ENCODE data around the gene F2RL1.
"Not testable (repeated sequence)": the region's sequence is repeated elsewhere in the genome, so short reads cannot be mapped to it uniquely, and the experiment has no call there.

F2RL1 gene, protein sequence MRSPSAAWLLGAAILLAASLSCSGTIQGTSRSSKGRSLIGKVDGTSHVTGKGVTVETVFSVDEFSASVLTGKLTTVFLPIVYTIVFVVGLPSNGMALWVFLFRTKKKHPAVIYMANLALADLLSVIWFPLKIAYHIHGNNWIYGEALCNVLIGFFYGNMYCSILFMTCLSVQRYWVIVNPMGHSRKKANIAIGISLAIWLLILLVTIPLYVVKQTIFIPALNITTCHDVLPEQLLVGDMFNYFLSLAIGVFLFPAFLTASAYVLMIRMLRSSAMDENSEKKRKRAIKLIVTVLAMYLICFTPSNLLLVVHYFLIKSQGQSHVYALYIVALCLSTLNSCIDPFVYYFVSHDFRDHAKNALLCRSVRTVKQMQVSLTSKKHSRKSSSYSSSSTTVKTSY

GRCh38 chr5:76818844-76819831 lies at the start of gene F2RL1:
F2RL1 (plus strand) TSS chr5:76819030; CDS start chr5:76819183, 153 bp downstream.
- peak; percentile 69 for DNase-seq (ENCODE audit: low read depth)
- peak within 1 kb of the TSS; percentile 91 for H3K4me3 ChIP-seq (ENCODE audit: low read depth, low read length)

GRCh38 chr5:76771041-76771440 lies 47.8 kb upstream of the F2RL1 start:
- DNase-seq (ENCODE audit: low read depth); H3K4me3 ChIP-seq (ENCODE audit: low read depth, low read length): not testable (repeated sequence)

More at GRCh38 chr5:76818844-76819831, at the start of gene F2RL1:
- no peak for TF ChIP-seq CTCF (IDR thresholded peaks at IDR 0.05; ENCODE audit: control insufficient read depth, extremely low read depth, insufficient read depth)

- no peak for TF ChIP-seq CTCF (IDR thresholded peaks at IDR 0.05; ENCODE audit: control insufficient read depth, extremely low read depth, insufficient read depth)
- DNase-seq (ENCODE audit: low read depth): no peak
Measured at GRCh38 chr5:76771705-76772405, 47.0 kb upstream of the F2RL1 start.

GRCh38 chr5:76775921-76776320 lies 42.9 kb upstream of the F2RL1 start:
- DNase-seq (ENCODE audit: low read depth): no peak
- no peak overlapping the region for H3K4me3 ChIP-seq (ENCODE audit: low read depth, low read length)
- no peak for TF ChIP-seq CTCF (IDR thresholded peaks at IDR 0.05; ENCODE audit: control insufficient read depth, extremely low read depth, insufficient read depth)

More at GRCh38 chr5:76771705-76772405, 47.0 kb upstream of the F2RL1 start:
- no peak overlapping the region for H3K4me3 ChIP-seq (ENCODE audit: low read depth, low read length)

DNA sequence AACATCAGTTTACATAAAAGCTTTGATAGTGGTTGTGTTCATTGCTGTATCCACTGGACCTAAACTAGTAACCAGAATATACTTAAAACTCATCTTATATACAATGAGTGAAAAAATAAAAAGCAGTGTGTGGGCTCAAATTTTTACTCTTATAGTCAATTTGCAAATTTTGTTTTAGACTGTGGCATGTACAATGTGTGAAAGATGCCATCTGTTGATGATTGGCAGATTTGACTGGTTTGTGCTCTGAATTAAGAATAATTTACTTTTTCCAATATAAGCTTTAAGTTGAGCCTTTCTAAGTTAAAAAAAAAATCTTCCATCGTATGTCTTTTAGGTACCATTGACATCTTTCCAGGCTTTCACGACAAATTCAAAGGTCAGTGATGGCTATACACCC lies 42.4 kb upstream of the F2RL1 start:
- no peak for DNase-seq (ENCODE audit: low read depth)
- H3K4me3 ChIP-seq (ENCODE audit: low read depth, low read length): no peak overlapping the region
- no peak for TF ChIP-seq CTCF (IDR thresholded peaks at IDR 0.05; ENCODE audit: control insufficient read depth, extremely low read depth, insufficient read depth)

GRCh38 chr5:76780616-76781015 lies 38.2 kb upstream of the F2RL1 start:
- not testable (repeated sequence) for H3K4me3 ChIP-seq (ENCODE audit: low read depth, low read length); DNase-seq (ENCODE audit: low read depth)

DNA sequence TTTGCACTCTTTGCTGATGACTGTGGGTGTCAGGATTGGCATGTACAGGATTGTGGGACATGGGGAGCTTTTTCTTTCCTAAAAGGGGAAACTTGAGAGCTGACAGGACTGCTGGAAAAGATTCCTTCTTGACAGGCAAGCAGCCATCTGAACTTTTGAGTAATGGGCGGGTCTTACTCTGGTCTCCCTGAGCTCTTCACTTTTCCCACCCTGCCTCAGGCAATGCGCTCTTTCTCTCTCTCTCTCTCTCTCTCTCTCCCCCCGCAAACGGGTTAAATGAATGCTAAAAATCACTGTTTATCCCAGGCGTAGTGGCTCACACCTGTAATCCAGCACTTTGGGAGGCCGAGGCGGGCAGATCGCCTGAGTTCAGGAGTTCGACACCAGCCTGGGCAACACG lies 37.1 kb upstream of the F2RL1 start:
- DNase-seq (ENCODE audit: low read depth): no peak
- TF ChIP-seq CTCF (IDR thresholded peaks at IDR 0.05; ENCODE audit: control insufficient read depth, extremely low read depth, insufficient read depth): no peak
- no peak overlapping the region for H3K4me3 ChIP-seq (ENCODE audit: low read depth, low read length)

Measured in LNCaP clone FGC (cell line).